ENCODE data around the gene DEDD.
"Not testable (repeated sequence)": the region's sequence is repeated elsewhere in the genome, so short reads cannot be mapped to it uniquely, and the experiment has no call there.

- not testable (repeated sequence) for TF ChIP-seq ZNF121 (CRISPR knock-in tag; IDR thresholded peaks at IDR 0.05); ZNF232 (CRISPR knock-in tag; IDR thresholded peaks at IDR 0.05); SP1 (CRISPR knock-in tag; conservative IDR thresholded peaks at IDR 0.05); STAT6 (CRISPR knock-in tag; conservative IDR thresholded peaks at IDR 0.05; ENCODE audit: low read depth); AR (CRISPR knock-in tag; IDR thresholded peaks at IDR 0.05)
Measured at GRCh38 chr1:161115961-161116360, 16.5 kb downstream of the DEDD start.

Data from WTC11 (cell line).